GM18526 (cell line): ENCODE measurements around the gene MAPKAP1.

Experiments
- POLR2A ChIP-seq: IDR thresholded peaks from 3 replicates; pipeline ENCODE4 v1.6.1; 2011; ENCODE audit not compliant: insufficient read length; ENCODE audit errors: extremely low read depth

The MAPKAP1 gene

DNA sequence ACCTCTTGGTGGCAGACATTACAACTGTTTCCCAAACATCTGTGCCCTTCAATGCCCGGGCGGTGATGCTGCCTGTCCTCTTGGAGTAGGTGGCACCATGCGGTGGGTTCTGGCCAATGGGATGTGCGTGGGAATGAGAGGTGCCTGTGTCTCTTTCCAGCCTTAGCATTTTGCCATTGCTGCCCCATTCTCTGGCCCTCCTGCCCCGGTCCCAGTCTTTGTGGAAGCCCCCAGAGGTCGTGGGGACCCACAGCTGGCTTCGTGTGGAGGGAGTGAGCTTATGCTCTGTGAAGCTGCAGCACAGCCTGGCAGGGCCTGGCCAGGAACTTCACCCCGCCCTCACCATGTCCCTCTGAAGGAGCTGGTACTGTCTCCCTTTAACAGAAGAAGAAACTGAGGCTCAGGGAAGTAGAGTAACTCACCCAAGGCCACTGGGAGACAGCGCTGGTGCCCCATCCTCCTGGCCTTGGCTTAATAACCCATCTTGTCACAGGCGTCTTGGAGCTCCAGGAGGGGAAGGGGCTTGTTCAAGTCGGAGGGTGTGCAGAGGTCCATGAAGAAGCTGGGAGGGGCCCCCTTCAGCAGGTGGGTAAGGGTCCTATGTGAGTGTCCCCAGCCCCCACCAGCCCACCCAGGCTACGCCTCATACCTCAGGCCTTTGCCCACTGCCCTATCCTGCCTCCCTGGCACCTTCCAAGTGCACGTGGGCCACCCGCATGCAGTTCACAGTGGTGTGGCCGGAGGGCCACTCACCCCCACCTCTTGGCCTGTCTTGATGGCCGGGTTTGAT lies 271.8 kb downstream of the MAPKAP1 start:
- no peak for TF ChIP-seq POLR2A

DNA sequence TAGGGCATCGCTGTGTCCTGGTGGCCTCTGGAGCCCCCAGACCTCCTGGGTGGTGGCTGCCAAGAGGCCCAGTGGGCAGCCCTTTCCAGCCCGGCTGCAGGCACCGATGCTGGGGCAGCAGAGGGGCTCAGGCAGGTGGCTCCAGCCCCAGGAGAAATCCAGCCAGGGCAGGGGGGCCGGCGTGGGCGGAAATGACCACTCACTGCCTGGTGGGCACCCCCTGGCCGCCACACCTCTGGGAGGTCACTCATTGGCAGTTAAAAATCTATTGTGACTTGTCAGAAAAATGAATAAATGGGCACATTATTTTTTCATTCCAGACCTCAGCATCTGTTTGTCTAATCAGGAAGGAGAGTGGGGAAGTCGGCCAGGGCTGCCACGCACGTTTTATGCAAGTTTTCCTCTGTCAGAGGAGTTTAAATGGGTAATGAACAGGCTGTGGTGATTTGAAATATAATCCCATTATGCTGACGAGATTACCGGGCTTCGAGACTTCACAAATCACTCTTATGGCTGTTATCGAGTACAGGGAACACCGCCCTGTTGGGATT lies 273.5 kb downstream of the MAPKAP1 start:
- no peak for TF ChIP-seq POLR2A

DNA sequence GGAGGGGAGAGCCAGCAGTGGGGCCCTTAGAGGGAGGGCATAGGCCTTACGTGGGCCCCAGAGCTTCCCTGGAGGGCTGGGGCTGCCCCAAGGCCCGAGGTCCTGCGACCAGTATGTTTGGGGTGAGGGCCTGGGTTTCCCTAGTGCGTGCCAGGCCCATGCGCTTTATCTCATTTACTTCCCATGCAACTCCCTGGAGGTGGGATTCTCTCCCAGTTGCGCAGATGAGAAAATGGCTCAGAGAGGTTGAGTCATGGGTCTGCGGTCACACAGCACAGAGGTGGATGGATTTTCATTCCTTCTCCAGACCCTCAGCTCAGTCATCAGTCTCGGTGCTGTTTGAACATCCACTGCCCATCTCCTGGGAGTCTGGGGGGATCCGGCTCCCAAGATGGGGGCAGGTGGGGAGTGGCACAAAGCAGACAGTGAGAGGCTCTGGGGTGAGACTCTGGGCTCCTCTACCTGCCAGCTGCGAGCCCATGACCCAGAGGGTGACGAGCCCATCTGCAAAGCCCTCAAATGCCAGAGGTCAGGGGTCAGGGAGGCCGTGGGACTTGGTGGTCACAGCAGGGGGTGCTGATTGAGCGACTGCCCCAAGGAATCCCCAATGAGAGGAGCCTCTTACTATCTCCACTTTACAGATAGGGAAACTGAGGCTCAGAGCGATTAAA lies 274.2 kb downstream of the MAPKAP1 start:
- TF ChIP-seq POLR2A = no peak

DNA sequence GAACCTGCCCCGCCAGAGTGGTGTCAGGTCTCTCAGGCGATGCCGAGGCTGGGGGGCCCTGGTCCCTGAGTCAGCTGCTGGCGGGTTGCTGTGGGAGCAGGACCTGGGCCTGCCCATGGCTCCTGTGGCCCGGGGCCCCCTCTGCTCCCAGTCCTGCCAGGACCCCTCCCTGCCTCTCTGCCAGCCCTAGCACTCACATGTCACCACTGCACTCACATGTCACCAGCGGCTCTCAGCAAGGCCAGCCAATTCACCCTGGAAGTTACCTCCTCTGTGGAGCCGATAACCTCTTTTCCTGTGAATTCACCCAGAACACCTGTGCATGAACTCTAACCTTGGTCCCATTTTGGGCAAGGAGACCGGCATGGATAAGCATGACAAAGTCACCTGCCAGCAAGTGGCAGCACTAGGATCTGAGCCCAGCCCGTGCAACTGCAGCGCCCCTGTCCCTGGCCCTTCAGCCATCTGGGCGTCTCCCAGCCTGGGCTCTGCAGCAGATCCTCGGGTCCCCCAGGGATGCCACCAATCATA lies 275.2 kb downstream of the MAPKAP1 start:
- no peak for TF ChIP-seq POLR2A

DNA sequence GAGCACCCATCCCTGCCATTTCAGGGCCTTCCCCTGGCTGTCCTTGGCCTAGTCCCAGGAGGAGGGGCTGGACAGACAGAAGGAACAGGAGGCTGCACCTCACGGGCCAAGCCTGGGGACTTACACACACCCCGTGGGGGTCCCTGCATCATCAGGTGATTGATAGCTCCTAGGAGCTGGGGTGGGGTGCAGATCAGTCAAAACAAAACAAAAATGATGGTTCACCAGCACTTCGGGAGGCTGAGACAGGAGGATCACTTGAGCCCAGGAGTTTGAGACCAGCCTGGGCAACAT lies 276.0 kb downstream of the MAPKAP1 start:
- no peak for TF ChIP-seq POLR2A

DNA sequence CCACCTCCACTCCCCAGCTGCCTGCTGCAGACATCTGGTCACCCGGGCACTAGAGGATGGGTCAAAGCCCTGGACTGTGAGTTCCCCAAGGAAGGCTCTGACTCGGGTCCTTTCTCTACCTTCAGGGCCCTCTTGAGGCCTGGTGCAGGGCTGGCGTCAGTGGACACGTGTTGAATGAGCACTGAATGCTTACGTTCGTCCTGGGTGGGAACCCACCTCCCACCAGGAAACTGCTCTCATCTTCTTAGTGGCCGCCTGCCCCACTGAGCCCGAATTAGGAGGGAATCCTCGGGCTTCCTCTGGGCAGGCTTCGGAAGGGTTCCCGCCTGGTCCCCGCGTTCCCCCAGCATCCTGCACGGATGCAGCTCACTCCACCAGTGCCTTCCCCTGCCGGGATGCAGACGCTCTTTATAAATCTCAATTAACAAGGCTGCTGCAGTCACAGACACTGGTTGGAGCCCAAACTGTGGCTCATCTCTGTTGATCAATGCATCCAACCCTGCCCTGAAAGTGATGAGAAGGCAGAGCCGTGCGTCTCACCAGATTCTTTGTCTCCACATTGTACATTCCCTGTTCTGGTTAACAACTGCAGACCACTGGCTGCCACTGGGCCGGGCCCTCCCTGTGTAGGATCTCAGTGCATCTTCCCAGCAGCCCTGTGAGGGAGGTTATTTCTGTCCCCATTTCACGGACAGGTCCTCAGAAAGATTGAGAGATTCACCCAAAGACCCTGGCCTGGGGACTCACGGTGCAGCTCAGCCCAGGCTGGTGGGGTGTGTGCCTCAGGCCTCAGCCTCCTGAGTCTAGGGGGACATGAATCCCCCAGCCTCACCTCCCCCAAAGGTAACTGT lies 276.6 kb downstream of the MAPKAP1 start:
- TF ChIP-seq POLR2A = no peak

DNA sequence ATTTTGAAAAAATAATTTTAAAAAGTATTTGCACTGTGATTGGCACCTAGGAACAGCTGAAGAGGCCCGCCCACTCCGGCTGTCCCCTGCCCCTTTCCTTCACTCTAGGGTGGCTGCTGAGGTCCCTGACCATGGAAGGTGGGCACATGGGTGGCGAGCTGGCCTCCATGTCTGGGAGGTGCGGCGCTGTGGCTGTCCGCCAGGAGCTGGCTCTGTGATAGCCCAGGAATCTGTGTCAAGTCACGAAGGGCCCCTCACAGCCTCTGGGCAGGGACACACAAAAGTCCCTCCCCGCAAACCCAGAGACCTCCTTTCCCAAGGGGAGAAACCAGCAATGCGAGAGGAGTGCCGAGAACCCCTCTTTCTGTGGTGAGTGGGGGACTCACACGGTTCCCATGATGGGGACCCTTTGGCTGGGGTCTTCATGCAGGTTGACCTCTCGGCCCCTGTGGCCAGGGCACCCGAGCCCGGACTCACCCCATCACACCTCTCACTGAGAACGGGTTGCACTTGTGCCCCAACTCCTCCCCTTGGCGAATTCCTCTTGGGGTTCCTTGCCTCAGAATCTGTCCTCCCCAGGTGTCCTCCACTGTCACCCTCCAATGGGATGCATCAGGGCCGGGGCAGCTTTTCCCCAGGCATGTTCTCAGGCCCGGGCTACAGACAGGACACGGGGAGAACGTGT lies 277.4 kb downstream of the MAPKAP1 start:
- no peak for TF ChIP-seq POLR2A

DNA sequence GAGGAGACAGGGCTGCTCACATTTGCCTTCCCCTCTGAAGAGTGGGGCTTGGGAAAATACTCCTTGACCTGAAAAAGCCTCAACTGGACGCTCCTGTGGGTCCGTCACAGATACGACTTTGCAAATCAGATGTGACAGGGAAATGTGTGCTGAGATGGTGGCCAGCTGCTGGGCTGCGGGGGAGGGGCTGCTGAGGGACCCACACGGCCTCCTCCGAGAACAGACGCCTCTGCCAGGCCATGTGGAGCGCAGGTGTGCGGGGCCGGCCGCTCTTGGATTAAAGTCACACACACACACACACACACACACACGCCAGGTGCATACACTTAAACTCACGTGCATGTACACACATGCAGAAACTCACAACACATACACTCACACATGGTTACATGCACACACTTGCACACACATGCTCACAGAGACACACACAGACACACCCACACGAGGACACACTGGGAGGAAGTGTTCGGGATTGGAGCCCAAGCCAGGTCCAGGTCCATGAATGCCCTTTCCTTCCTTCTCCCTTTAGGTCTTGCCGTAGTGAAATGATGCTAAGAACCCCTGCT lies 278.0 kb downstream of the MAPKAP1 start:
- no peak for TF ChIP-seq POLR2A

DNA sequence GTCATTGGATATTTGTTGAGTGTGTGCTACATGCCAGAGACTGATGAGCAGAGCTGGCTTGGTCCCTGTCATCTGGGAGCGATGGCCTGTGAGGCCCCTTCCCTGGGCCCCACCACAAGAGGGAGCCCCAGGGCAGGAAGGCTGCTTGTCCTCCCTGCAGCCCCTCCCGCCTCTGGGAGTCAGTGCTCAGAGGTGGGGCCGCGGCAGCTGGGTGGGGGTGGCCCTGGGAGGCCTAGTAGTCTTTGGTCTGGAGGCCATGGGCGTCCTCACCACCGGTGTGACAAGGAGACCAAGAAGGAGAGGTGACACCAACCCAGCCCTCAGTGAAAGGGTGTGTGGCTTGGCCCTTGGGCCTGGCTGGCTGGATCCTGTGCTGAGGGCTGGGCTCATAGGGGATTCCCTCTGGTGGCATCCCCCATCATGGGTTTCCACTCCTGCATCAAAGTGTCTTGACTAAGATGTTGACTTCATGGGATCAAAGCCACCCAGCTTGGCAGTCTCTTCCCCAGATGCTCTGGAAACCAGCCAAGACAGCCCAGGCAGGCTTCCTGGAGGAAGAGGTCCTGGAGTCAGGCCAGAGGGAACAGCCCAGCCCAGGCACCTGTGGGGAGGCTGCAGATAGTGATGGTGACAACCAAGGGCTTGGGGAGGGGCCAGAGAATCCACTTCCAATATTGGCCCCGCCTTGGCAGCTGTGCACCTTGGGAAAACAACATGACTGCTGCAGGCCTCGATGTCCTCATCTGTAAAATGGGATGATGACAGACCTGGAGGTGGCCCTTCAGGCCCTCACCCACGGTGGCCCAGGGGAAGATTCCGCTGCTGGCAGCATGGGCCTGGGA lies 278.7 kb downstream of the MAPKAP1 start:
- no peak for TF ChIP-seq POLR2A

DNA sequence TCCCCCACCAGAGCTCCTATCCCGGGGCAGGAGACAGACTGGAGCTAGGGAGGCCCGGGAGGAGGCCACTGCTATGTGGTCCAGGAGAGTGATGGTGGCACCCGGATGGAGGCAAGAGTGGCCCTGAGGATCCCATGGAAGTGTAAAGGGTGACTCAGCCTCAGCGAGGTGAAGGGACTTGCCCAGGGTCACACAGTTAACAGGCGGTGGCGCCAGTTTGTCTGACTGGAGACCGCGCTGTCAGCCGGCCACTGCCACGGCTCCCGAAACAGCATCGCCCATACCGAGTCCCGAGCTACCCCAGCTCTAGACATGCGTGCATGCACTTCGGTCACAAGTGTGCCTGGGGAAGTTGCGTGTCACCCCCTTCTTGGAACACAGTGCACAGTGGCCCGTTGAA lies 279.5 kb downstream of the MAPKAP1 start:
- TF ChIP-seq POLR2A = no peak

DNA sequence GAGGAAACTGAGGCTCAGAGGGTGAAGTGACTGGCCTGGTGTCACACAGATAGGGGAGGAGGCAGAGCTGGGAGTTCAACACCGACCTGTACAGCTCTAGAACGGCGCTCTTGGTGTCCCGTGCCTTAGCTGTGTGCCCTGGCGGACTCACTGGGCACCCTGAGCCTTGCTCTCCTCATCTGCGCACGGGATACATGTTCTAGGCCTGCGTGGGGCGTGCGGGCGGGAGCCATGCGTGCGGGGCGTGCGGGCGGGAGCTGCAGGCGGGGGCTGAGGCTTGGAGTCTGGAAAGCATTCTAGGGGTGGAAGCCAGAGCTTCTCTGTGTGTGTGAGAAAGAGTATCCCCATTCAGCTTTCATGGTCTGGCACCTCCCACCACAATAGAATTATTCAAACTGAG lies 280.1 kb downstream of the MAPKAP1 start:
- TF ChIP-seq POLR2A = no peak

DNA sequence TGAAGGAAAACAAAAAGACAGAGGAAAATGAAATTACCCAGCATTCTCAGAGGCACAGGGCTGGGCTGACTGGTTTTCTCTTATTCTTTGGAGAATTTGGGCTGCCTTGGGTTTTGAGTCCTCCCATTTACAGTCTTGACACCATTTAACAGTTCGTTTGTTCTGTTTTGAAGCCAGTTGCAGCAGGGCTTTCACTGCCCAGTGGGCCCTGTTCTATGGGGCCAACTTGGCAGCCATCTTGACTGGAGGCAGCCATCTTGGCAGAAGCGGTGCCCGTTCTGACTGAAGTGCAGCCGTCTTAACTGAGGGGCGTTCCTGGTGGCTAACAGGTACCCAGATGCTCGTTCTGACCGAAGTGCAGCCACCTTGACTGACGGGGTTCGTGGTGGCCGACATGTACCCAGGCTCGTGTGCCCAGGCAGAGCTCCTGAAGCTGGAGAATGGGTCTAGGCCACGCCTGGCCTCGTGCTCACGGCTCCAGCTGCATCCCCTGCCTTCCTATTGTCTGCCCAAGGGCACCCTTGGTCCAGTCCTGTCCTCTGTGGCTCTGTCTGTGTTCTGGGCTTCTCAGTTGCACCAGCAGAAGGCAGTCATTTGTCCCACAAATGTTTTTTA lies 281.0 kb downstream of the MAPKAP1 start:
- no peak for TF ChIP-seq POLR2A

DNA sequence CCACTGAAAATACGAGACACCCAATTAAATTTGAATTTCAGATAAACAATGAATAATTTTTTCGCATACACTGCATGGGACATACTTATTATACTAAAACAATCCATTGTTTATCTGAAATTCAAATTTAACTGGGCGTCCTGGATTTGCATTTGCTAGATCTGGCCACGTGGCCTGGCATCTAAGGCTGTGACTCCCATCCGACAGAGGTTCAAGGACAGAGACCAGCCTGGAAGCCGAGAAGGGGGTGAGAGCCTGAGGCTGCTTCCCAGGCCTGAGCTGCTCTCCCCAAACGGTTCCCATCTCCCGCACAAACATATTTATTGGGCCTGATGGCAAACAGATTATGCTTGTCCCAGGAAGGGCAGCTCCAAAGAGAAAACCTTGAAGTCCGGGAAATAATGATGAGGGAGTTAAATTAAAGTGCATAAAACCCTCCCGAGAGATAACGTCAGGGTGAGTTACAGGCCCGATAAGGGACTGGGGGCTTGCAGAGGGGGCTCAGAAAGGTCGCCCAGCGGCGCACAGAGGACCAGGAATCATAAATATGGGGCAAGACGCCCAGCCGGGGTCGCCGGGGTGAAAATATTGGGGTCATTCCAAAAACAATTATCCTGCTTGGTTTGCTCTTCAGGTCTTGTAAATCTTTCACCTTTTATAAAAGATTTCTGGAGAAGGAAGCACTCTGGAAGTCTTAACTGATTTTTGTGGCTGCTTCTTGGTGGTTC lies 281.7 kb downstream of the MAPKAP1 start:
- TF ChIP-seq POLR2A = no peak
